ENCODE measurements around the gene RSPH6A.

The RSPH6A gene

GRCh38 chr19:45842198-45842597 is 27.1 kb upstream of the RSPH6A start:
- H3K4me3 ChIP-seq (ENCODE audit: control insufficient read depth, low read depth, low read length): no peak overlapping the region
- TF ChIP-seq, protein P1, sequence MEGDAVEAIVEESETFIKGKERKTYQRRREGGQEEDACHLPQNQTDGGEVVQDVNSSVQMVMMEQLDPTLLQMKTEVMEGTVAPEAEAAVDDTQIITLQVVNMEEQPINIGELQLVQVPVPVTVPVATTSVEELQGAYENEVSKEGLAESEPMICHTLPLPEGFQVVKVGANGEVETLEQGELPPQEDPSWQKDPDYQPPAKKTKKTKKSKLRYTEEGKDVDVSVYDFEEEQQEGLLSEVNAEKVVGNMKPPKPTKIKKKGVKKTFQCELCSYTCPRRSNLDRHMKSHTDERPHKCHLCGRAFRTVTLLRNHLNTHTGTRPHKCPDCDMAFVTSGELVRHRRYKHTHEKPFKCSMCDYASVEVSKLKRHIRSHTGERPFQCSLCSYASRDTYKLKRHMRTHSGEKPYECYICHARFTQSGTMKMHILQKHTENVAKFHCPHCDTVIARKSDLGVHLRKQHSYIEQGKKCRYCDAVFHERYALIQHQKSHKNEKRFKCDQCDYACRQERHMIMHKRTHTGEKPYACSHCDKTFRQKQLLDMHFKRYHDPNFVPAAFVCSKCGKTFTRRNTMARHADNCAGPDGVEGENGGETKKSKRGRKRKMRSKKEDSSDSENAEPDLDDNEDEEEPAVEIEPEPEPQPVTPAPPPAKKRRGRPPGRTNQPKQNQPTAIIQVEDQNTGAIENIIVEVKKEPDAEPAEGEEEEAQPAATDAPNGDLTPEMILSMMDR (conservative IDR thresholded peaks at IDR 0.05; ENCODE audit: control insufficient read depth, insufficient read depth, low read depth, low read length): no peak
- no peak for DNase-seq (ENCODE audit: low read depth)

DNA sequence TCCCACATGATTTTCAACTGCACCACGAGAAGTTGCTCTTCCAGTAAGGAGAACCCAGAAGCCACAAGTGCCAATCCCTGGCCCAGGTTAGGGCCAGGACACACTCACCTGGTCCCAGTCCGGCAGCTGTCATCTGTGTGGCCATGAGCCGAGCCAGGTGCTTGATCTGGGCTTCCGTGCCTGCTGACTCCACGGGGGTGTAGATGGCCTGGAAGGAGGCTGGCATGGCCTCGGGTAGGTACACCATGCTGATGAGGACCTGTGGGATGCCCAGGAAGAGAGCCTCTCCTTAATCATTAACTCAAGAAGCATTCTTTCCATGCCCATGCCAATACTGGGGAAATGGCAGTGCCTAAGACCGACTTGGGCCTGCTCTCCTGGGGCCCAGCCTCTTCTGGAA is 19.9 kb upstream of the RSPH6A start:
- no peak overlapping the region for H3K4me3 ChIP-seq (ENCODE audit: control insufficient read depth, low read depth, low read length)
- TF ChIP-seq, protein P1 (conservative IDR thresholded peaks at IDR 0.05; ENCODE audit: control insufficient read depth, insufficient read depth, low read depth, low read length): no peak
- DNase-seq (ENCODE audit: low read depth): no peak

DNA sequence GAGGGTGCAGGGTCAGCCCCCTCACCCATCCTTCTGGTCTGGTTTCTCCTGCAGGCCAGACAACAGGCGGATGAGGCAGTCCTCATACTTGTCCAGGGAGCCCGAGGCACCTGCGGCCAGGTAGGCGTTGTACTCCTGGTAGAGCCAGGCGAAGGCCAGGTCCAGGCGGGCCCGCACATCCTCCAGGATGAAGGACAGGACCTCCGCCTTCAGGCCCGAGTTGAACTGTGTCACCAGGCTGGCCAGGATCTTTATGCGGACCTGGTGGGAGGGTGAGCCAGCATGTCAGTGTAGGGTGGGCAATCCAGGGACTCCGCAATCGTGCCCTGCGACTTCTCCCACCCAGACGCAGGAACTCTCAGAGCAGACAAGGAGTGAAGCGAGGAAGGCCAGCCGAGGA is 13.8 kb upstream of the RSPH6A start:
- TF ChIP-seq, protein P1 (conservative IDR thresholded peaks at IDR 0.05; ENCODE audit: control insufficient read depth, insufficient read depth, low read depth, low read length): no peak
- DNase-seq (ENCODE audit: low read depth): no peak
- H3K4me3 ChIP-seq (ENCODE audit: control insufficient read depth, low read depth, low read length): no peak overlapping the region

DNA sequence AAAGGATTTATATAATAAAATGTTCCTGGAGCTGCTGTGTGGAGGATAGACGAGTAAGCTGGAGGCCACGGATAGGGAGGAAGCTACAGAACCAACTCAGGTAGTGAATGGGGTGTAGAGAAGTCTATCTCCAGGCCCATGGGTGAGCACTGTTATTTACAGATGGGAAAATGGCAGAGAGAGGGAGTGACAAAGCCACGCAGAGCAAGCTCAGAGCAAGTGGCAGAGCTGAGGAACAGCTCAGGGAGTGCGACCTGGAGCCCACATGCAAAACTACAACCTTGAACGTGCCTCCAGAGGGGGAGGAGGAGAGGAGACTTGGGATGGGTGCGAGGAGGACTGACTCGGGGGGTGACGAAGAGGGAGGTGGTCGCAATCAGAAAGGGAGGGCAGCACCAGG is 13.4 kb upstream of the RSPH6A start:
- no peak for DNase-seq (ENCODE audit: low read depth)
- no peak overlapping the region for H3K4me3 ChIP-seq (ENCODE audit: control insufficient read depth, low read depth, low read length)
- TF ChIP-seq, protein P1 (conservative IDR thresholded peaks at IDR 0.05; ENCODE audit: control insufficient read depth, insufficient read depth, low read depth, low read length): no peak

DNA sequence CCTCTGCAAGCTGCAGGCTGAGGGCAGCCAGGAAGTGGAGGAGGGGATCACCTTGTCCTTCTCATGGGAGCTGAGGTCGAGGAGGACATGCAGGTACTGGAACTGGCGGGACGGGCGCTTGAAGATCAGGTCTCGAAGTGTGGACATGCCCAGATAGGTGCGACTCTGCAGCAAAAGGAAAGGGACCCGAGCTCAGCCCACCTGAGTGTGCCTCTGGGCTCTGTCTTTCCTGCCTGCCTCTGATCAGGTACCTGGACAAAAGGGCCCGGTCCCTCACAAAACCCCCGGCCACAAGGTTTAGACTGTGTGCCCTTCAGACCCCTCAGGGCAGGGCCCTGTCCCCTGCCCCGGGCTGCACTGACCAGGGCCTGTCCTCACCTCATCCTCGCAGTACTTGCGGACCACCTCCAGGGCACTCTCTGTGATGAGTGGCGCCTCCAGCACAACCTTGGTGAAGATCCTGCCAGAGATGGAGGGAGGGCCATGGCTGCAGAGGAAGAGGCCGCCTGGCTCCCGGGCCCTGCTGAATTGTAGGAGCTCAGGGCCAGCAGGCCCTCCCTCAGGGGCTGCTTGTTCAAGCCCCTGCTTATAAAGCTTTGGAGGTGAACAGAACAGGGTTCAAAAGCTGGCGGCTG is 12.5 kb upstream of the RSPH6A start:
- DNase-seq (ENCODE audit: low read depth): no peak
- TF ChIP-seq, protein P1 (conservative IDR thresholded peaks at IDR 0.05; ENCODE audit: control insufficient read depth, insufficient read depth, low read depth, low read length): no peak
- no peak overlapping the region for H3K4me3 ChIP-seq (ENCODE audit: control insufficient read depth, low read depth, low read length)

DNA sequence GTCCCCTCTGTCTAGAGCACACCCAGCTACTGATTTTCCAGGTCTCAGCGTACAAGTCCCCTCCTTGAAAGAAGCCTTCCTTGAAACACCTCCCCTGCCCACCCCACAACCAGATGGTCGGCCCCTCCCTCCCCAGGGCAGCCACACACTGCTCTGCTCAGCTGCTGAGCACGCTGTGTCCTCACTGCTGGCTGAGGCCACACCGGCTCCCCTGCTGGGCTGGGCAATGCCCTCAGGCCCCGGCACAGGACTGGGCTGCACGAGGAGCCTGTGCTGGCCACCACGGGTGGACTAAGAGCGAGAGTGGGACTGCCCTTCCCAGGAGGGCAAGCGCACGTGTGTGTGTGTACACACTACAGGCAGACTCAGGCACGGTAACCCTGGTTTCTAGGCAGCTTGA is 11.8 kb upstream of the RSPH6A start:
- no peak for DNase-seq (ENCODE audit: low read depth)
- no peak overlapping the region for H3K4me3 ChIP-seq (ENCODE audit: control insufficient read depth, low read depth, low read length)
- TF ChIP-seq, protein P1 (conservative IDR thresholded peaks at IDR 0.05; ENCODE audit: control insufficient read depth, insufficient read depth, low read depth, low read length): no peak
